ENCODE measurements around the gene RHOXF2. TPM values are rescaled to one million over a fixed set of nuclear protein-coding genes. Genes with fewer than 3 reads are reported as not detected.
"Not testable (repeated sequence)": the region's sequence is repeated elsewhere in the genome, so short reads cannot be mapped to it uniquely, and the experiment has no call there.

Gene RHOXF2
- total RNA-seq, 1 experiment from 2014 or later, result not detected

GRCh38 chrX:120193720-120194119 is 35.3 kb downstream of the RHOXF2 start:
- H3K4ac ChIP-seq (ENCODE audit: low read depth, low read length), result not testable (repeated sequence)
- WGBS (ENCODE audit: extremely low coverage, insufficient read length, low lambda C conversion rate), result no CpG with 5 or more reads among the region's 2 CpGs

GRCh38 chrX:120195786-120196185 is 37.4 kb downstream of the RHOXF2 start:
- H3K4ac ChIP-seq (ENCODE audit: low read depth, low read length); H2BK120ac ChIP-seq (ENCODE audit: low read depth, low read length, poor library complexity, severe bottlenecking); H3K56ac ChIP-seq (ENCODE audit: insufficient read length, low read depth, low read length); H3K4me1 Mint-ChIP-seq; H2AFZ ChIP-seq (ENCODE audit: low read length); H3K4me3 Mint-ChIP-seq; H2BK5ac ChIP-seq (ENCODE audit: insufficient read length, low read length); H3K79me2 ChIP-seq (ENCODE audit: insufficient read depth, low read length); H3K4me2 ChIP-seq (ENCODE audit: insufficient read depth, insufficient read length, low read length); H3K23ac ChIP-seq (ENCODE audit: insufficient read length, low read depth, low read length); H4K91ac ChIP-seq (ENCODE audit: insufficient read length, low read depth, low read length); H2BK12ac ChIP-seq (ENCODE audit: insufficient read length, low read depth, low read length); H3K4me1 ChIP-seq (ENCODE audit: insufficient read depth, low read length); H3K14ac ChIP-seq (ENCODE audit: insufficient read depth, low read length); DNase-seq; H4K8ac ChIP-seq (replicated peaks; ENCODE audit: insufficient read length, low read depth, low read length); H3K9ac ChIP-seq (ENCODE audit: extremely low read depth, insufficient read length, low read length); H2AK5ac ChIP-seq (ENCODE audit: insufficient read length, low read length); H2BK15ac ChIP-seq (ENCODE audit: low read depth, low read length); H3K27ac Mint-ChIP-seq; H3K23me2 ChIP-seq (ENCODE audit: insufficient read length, low read depth, low read length, poor library complexity, severe bottlenecking); H3K36me3 Mint-ChIP-seq (ENCODE audit: insufficient read depth in 1 of 3, low read depth in 3 of 3); H3K27me3 ChIP-seq (ENCODE audit: insufficient read depth, low read length); H3T11ph ChIP-seq (ENCODE audit: low read length); H3K27ac ChIP-seq (ENCODE audit: insufficient read length, low read depth, low read length); H3K27me3 Mint-ChIP-seq (ENCODE audit: low read depth); H2BK20ac ChIP-seq (ENCODE audit: low read depth, low read length, poor library complexity, severe bottlenecking); H4K20me1 ChIP-seq (ENCODE audit: control insufficient read depth, insufficient read depth, insufficient read length); H3K18ac ChIP-seq (ENCODE audit: insufficient read length, low read depth, low read length); H4K5ac ChIP-seq (ENCODE audit: insufficient read length, low read depth, low read length); H3K79me1 ChIP-seq (ENCODE audit: insufficient read depth, low read depth, low read length, poor library complexity, severe bottlenecking): not testable (repeated sequence)
- H3K9me3 Mint-ChIP-seq, result peaks cover 19 to 27% of the 10 kb centered on the region in 2 experiments
- peaks cover 11% of the 10 kb centered on the region for H3K9me3 ChIP-seq (ENCODE audit: control insufficient read depth, low read depth, low read length)
- WGBS (ENCODE audit: extremely low coverage, insufficient read length, low lambda C conversion rate), result no CpG with 5 or more reads among the region's 6 CpGs

More at GRCh38 chrX:120193720-120194119, 35.3 kb downstream of the RHOXF2 start:
- H3K9me3 ChIP-seq (ENCODE audit: control insufficient read depth, low read depth, low read length); H3K4me1 Mint-ChIP-seq; H2BK20ac ChIP-seq (ENCODE audit: low read depth, low read length, poor library complexity, severe bottlenecking); DNase-seq; H3K4me1 ChIP-seq (ENCODE audit: insufficient read depth, low read length); H3K27me3 Mint-ChIP-seq (ENCODE audit: low read depth); H3K4me2 ChIP-seq (ENCODE audit: insufficient read depth, insufficient read length, low read length); H3K27ac Mint-ChIP-seq; H3T11ph ChIP-seq (ENCODE audit: low read length); H2BK15ac ChIP-seq (ENCODE audit: low read depth, low read length); H2AFZ ChIP-seq (ENCODE audit: low read length); H3K79me2 ChIP-seq (ENCODE audit: insufficient read depth, low read length); H3K23ac ChIP-seq (ENCODE audit: insufficient read length, low read depth, low read length); H2BK12ac ChIP-seq (ENCODE audit: insufficient read length, low read depth, low read length); H3K18ac ChIP-seq (ENCODE audit: insufficient read length, low read depth, low read length); H3K36me3 Mint-ChIP-seq (ENCODE audit: insufficient read depth in 1 of 3, low read depth in 3 of 3); H3K9ac ChIP-seq (ENCODE audit: extremely low read depth, insufficient read length, low read length); H3K79me1 ChIP-seq (ENCODE audit: insufficient read depth, low read depth, low read length, poor library complexity, severe bottlenecking); H4K5ac ChIP-seq (ENCODE audit: insufficient read length, low read depth, low read length); H3K4me3 Mint-ChIP-seq; H3K23me2 ChIP-seq (ENCODE audit: insufficient read length, low read depth, low read length, poor library complexity, severe bottlenecking); H3K27ac ChIP-seq (ENCODE audit: insufficient read length, low read depth, low read length); H3K56ac ChIP-seq (ENCODE audit: insufficient read length, low read depth, low read length); H4K20me1 ChIP-seq (ENCODE audit: control insufficient read depth, insufficient read depth, insufficient read length); H3K27me3 ChIP-seq (ENCODE audit: insufficient read depth, low read length); H2BK5ac ChIP-seq (ENCODE audit: insufficient read length, low read length); H2AK5ac ChIP-seq (ENCODE audit: insufficient read length, low read length); H4K8ac ChIP-seq (replicated peaks; ENCODE audit: insufficient read length, low read depth, low read length); H3K9me3 Mint-ChIP-seq; H4K91ac ChIP-seq (ENCODE audit: insufficient read length, low read depth, low read length); H2BK120ac ChIP-seq (ENCODE audit: low read depth, low read length, poor library complexity, severe bottlenecking); H3K14ac ChIP-seq (ENCODE audit: insufficient read depth, low read length): not testable (repeated sequence)

Data from H9 (cell line).